GM19351 (cell line): ENCODE results near the gene AFAP1L2.
A peak's percentile ranks its signal among the peaks of the same experiment; 100 is the strongest.

Experiments
- ATAC-seq: cut with Tn5 transposase; IDR thresholded peaks from one replicate; pipeline ENCODE4 v1.9.1; 2021; ENCODE audit warnings: mild to moderate bottlenecking, moderate library complexity; ENCODE audit not compliant: unreplicated experiment

Gene AFAP1L2

GRCh38 chr10:114315566-114316420, 88.5 kb downstream of the AFAP1L2 start:
- ATAC-seq: no peak

GRCh38 chr10:114313866-114314265, 90.4 kb downstream of the AFAP1L2 start:
- no peak for ATAC-seq

GRCh38 chr10:114313139-114313538, 91.2 kb downstream of the AFAP1L2 start:
- ATAC-seq: no peak

GRCh38 chr10:114311496-114312209, 92.6 kb downstream of the AFAP1L2 start:
- no peak for ATAC-seq

GRCh38 chr10:114311023-114311422, 93.3 kb downstream of the AFAP1L2 start:
- no peak for ATAC-seq

GRCh38 chr10:114310346-114310745, 94.0 kb downstream of the AFAP1L2 start:
- ATAC-seq: no peak

GRCh38 chr10:114309364-114309651, 95.0 kb downstream of the AFAP1L2 start:
- no peak for ATAC-seq

- peak; percentile 59 for ATAC-seq
Measured at GRCh38 chr10:114308531-114309363, 95.6 kb downstream of the AFAP1L2 start.

GRCh38 chr10:114307731-114308130, 96.6 kb downstream of the AFAP1L2 start:
- ATAC-seq: no peak

- no peak for ATAC-seq
Measured at GRCh38 chr10:114306116-114306973, 98.0 kb downstream of the AFAP1L2 start.

- no peak for ATAC-seq
Measured at GRCh38 chr10:114305521-114305925, 98.8 kb downstream of the AFAP1L2 start.

- ATAC-seq: peak; percentile 67
Measured at GRCh38 chr10:114304571-114305421, 99.5 kb downstream of the AFAP1L2 start.

- peak; percentile 59 for ATAC-seq
Measured at GRCh38 chr10:114304017-114304570, 100.2 kb downstream of the AFAP1L2 start.

GRCh38 chr10:114303556-114303955, 100.7 kb downstream of the AFAP1L2 start:
- ATAC-seq: peak; percentile 1

GRCh38 chr10:114301951-114302710, 102.2 kb downstream of the AFAP1L2 start:
- no peak for ATAC-seq

GRCh38 chr10:114301177-114301576, 103.1 kb downstream of the AFAP1L2 start:
- ATAC-seq: no peak

- ATAC-seq: no peak
Measured at GRCh38 chr10:114300036-114300645, 104.2 kb downstream of the AFAP1L2 start.

- ATAC-seq: no peak
Measured at GRCh38 chr10:114297136-114297705, 107.1 kb downstream of the AFAP1L2 start.
